Astrocyte (in vitro differentiated cells and primary cell): ENCODE data around the gene FAM124A. TPM values are rescaled to one million over a fixed set of nuclear protein-coding genes. Genes with fewer than 3 reads are reported as not detected.

ENCODE experiments used
- DNase-seq: peaks from one replicate; pipeline ENCODE4 v3.0.0-alpha.2; 2010; ENCODE audit warnings: low read depth
- FAIRE-seq: peaks from 2 replicates; lab custom pipeline; 2011; peaks lifted over from hg19 to GRCh38; lab: Jason Lieb, UNC
- H2AFZ ChIP-seq: 2 replicates; pipeline ENCODE4 v1.6.0; 2012; ENCODE audit warnings: low read depth, low read length, inconsistent platforms
- H3K27ac ChIP-seq: 2 replicates; pipeline ENCODE4 v1.5.1; 2011; ENCODE audit warnings: low read depth, low read length, inconsistent platforms
- H3K27me3 ChIP-seq: 2 replicates; pipeline ENCODE4 v1.6.0; 2011; ENCODE audit warnings: low read length, inconsistent platforms; ENCODE audit not compliant: insufficient read depth
- H3K36me3 ChIP-seq: 2 replicates; pipeline ENCODE4 v1.5.1; 2011; ENCODE audit warnings: low read length, inconsistent platforms; ENCODE audit not compliant: insufficient read depth
- H3K4me1 ChIP-seq: 2 replicates; pipeline ENCODE4 v1.5.1; 2011; ENCODE audit warnings: low read length, inconsistent platforms; ENCODE audit not compliant: insufficient read depth
- H3K4me2 ChIP-seq: 2 replicates; pipeline ENCODE4 v1.6.0; 2012; ENCODE audit warnings: low read length, inconsistent platforms
- H3K4me3 ChIP-seq: 2 replicates; pipeline ENCODE4 v1.5.1; 2011; ENCODE audit warnings: low read depth, mild to moderate bottlenecking, low read length, inconsistent platforms; ENCODE audit not compliant: insufficient read depth
- H3K79me2 ChIP-seq: 2 replicates; pipeline ENCODE4 v1.6.0; 2012; ENCODE audit warnings: mild to moderate bottlenecking, low read length, inconsistent platforms; ENCODE audit not compliant: insufficient read depth
- H3K9ac ChIP-seq: 2 replicates; pipeline ENCODE4 v1.6.0; 2012; ENCODE audit warnings: mild to moderate bottlenecking, low read length, inconsistent platforms
- H3K9me3 ChIP-seq: 2 replicates; pipeline ENCODE4 v1.5.1; 2012; ENCODE audit warnings: low read depth, mild to moderate bottlenecking, low read length, inconsistent platforms; ENCODE audit not compliant: insufficient read depth
- H4K20me1 ChIP-seq: 2 replicates; pipeline ENCODE4 v1.6.0; 2012; ENCODE audit warnings: low read length, inconsistent platforms; ENCODE audit not compliant: insufficient read depth
- H3K27ac Mint-ChIP-seq: one replicate; pipeline ENCODE4 v1.8.0; 2021; ENCODE audit warnings: mild to moderate bottlenecking, mixed read lengths; ENCODE audit not compliant: unreplicated experiment
- H3K27me3 Mint-ChIP-seq: one replicate; pipeline ENCODE4 v1.8.0; 2021; ENCODE audit warnings: low read depth, mixed read lengths; ENCODE audit not compliant: unreplicated experiment
- H3K36me3 Mint-ChIP-seq: one replicate; pipeline ENCODE4 v1.8.0; 2021; ENCODE audit warnings: low read depth, mixed read lengths; ENCODE audit not compliant: unreplicated experiment
- H3K4me1 Mint-ChIP-seq: one replicate; pipeline ENCODE4 v1.8.0; 2021; ENCODE audit warnings: low read depth, mixed read lengths; ENCODE audit not compliant: unreplicated experiment
- H3K4me3 Mint-ChIP-seq: one replicate; pipeline ENCODE4 v1.8.0; 2021; ENCODE audit warnings: mild to moderate bottlenecking, moderate library complexity, mixed read lengths; ENCODE audit not compliant: unreplicated experiment
- H3K9me3 Mint-ChIP-seq: one replicate; pipeline ENCODE4 v1.8.0; 2021; ENCODE audit warnings: mild to moderate bottlenecking, mixed read lengths; ENCODE audit not compliant: unreplicated experiment
- CTCF ChIP-seq: IDR thresholded peaks from 2 replicates; pipeline ENCODE4 v1.5.1; 2011; ENCODE audit warnings: low read depth, mild to moderate bottlenecking, inconsistent platforms, low read length, moderate library complexity; ENCODE audit not compliant: insufficient read depth
- EZH2 ChIP-seq: IDR thresholded peaks from 2 replicates; pipeline ENCODE4 v1.6.1; 2012; ENCODE audit warnings: mild to moderate bottlenecking, low read length, inconsistent platforms; ENCODE audit not compliant: insufficient read depth
- total RNA-seq: library from RNA; stranded (reverse); gene quantifications from 2 replicates; pipeline ENCODE4 v1.2.1, GENCODE V29; 2021

FAM124A gene
- total RNA-seq, 1 donor from 2014 or later = 1.1 TPM

GRCh38 chr13:51331354-51331861 is 109.2 kb downstream of the FAM124A start:
- no peak overlapping the region for H3K9ac ChIP-seq

GRCh38 chr13:51332566-51333361 is 110.6 kb downstream of the FAM124A start:
- Mint-ChIP-seq H3K4me1 (peaks cover 24% of the 10 kb centered on the region), H3K4me3 (no peak overlapping the region), H3K9me3 (no peaks in the 10 kb centered on the region), H3K27me3 (no peaks in the 10 kb centered on the region), H3K27ac (no peak overlapping the region), H3K36me3 (no peaks in the 10 kb centered on the region)
- H3K4me3 ChIP-seq = no peak overlapping the region
- no peak for DNase-seq
- H3K27me3 ChIP-seq = no peaks in the 10 kb centered on the region
- no peaks in the 10 kb centered on the region for H3K36me3 ChIP-seq
- no peak for TF ChIP-seq EZH2
- TF ChIP-seq CTCF = no peak
- H3K9me3 ChIP-seq = no peaks in the 10 kb centered on the region
- H3K4me1 ChIP-seq = peaks cover 11% of the 10 kb centered on the region
- no peaks in the 10 kb centered on the region for H4K20me1 ChIP-seq
- H3K79me2 ChIP-seq = no peaks in the 10 kb centered on the region
- no peak overlapping the region for H2AFZ ChIP-seq
- no peak overlapping the region for H3K4me2 ChIP-seq
- no peak overlapping the region for H3K27ac ChIP-seq
- H3K9ac ChIP-seq = no peak overlapping the region
- FAIRE-seq = no peak

More at GRCh38 chr13:51331354-51331861, 109.2 kb downstream of the FAM124A start:
- no peak for FAIRE-seq
- no peak overlapping the region for H3K4me3 ChIP-seq
- no peak overlapping the region for H3K4me2 ChIP-seq
- peak overlapping the region; percentile 35 for H3K27ac ChIP-seq
- H3K27me3 ChIP-seq = no peaks in the 10 kb centered on the region
- peaks cover 24% of the 10 kb centered on the region for H3K4me1 Mint-ChIP-seq
- H3K9me3 Mint-ChIP-seq = no peaks in the 10 kb centered on the region
- no peak overlapping the region for H2AFZ ChIP-seq
- H3K27me3 Mint-ChIP-seq = no peaks in the 10 kb centered on the region
- DNase-seq = no peak
- H3K36me3 ChIP-seq = no peaks in the 10 kb centered on the region
- H4K20me1 ChIP-seq = no peaks in the 10 kb centered on the region
- no peaks in the 10 kb centered on the region for H3K36me3 Mint-ChIP-seq
- TF ChIP-seq CTCF (no peak), EZH2 (no peak)
- H3K27ac Mint-ChIP-seq = peak overlapping the region; percentile 75
- no peak overlapping the region for H3K4me3 Mint-ChIP-seq
- no peaks in the 10 kb centered on the region for H3K79me2 ChIP-seq
- no peaks in the 10 kb centered on the region for H3K9me3 ChIP-seq
- H3K4me1 ChIP-seq = peaks cover 11% of the 10 kb centered on the region

DNA sequence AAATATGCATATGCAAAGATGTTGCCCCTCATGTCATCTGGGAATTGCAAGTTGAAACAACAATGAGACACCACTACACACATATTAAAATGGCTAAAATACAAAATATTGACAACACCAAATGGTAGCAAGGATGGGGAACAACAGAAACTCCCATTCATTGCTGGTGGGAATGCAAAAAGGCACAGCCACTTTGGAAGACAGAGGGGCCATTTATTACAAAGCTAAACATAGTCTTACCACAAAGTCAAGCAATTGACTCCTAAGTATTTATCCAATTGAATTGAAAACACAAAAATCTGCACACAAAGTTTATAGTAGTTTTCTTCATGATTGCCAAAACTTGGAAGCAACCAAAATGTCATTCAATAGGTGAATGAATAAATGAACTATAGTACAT is 111.2 kb downstream of the FAM124A start:
- no peak overlapping the region for H3K27ac ChIP-seq
- no peak for TF ChIP-seq CTCF
- no peak for TF ChIP-seq EZH2
- no peak overlapping the region for H3K9ac ChIP-seq
- peaks cover 11% of the 10 kb centered on the region for H3K4me1 ChIP-seq
- H3K79me2 ChIP-seq = no peaks in the 10 kb centered on the region
- H2AFZ ChIP-seq = no peak overlapping the region
- no peak overlapping the region for H3K4me2 ChIP-seq
- no peaks in the 10 kb centered on the region for H4K20me1 ChIP-seq
- no peak overlapping the region for H3K4me3 ChIP-seq
- Mint-ChIP-seq H3K27me3 (no peaks in the 10 kb centered on the region), H3K4me1 (peaks cover 23% of the 10 kb centered on the region), H3K36me3 (no peaks in the 10 kb centered on the region), H3K27ac (no peak overlapping the region), H3K9me3 (no peaks in the 10 kb centered on the region), H3K4me3 (no peak overlapping the region)
- FAIRE-seq (no peak), DNase-seq (no peak)
- H3K9me3 ChIP-seq = no peaks in the 10 kb centered on the region
- H3K36me3 ChIP-seq = no peaks in the 10 kb centered on the region
- no peaks in the 10 kb centered on the region for H3K27me3 ChIP-seq
